ENCODE measurements around the gene SMIM22. TPM values are rescaled to one million over a fixed set of nuclear protein-coding genes. Genes with fewer than 3 reads are reported as not detected.
A peak's percentile ranks its signal among the peaks of the same experiment; 100 is the strongest.

SMIM22 gene
- total and polyA plus RNA-seq, 2 donors: 3.9 to 16.2 TPM

GRCh38 chr16:4766875-4767628, 28.1 kb upstream of the SMIM22 start, which contains the start of gene ZNF500:
Gene ZNF500, minus strand, starts transcription at chr16:4767162. Its CDS starts 1,184 bp downstream, at chr16:4765978.
- peaks cover 17 to 33% of the 10 kb centered on the region in 2 donors for H3K4me1 ChIP-seq (ENCODE audit: control insufficient read depth in 2 of 2, insufficient read depth in 2 of 2, low read length in 2 of 2)
- WGBS: 3% methylated on average over 72 of the region's 72 CpGs
- DNase-seq (ENCODE audit: low read depth in 6 of 9, low spot score in 9 of 9): peak; percentile 87 to 97 (median 94)
- H3K36me3 ChIP-seq (ENCODE audit: control insufficient read depth in 2 of 2, insufficient read depth in 2 of 2, low read length in 1 of 2): peaks cover 25 to 28% of the 10 kb centered on the region in 2 donors
- H3K9me3 ChIP-seq (ENCODE audit: control insufficient read depth in 2 of 2, insufficient read depth in 1 of 2, low read length in 1 of 2): no peaks in the 10 kb centered on the region
- peak within 1 kb of the TSS; percentile 87 to 98 for H3K4me3 ChIP-seq (ENCODE audit: low read length in 2 of 2)
- H3K27me3 ChIP-seq (ENCODE audit: control insufficient read depth in 2 of 2, insufficient read depth in 1 of 2, low read length in 1 of 2): no peaks in the 10 kb centered on the region
- peak within 1 kb of the TSS; percentile 55 to 91 for H3K27ac ChIP-seq (ENCODE audit: low read depth in 1 of 2, low read length in 1 of 2)

GRCh38 chr16:4767872-4768548, 27.2 kb upstream of the SMIM22 start:
- Histone ChIP-seq H3K9me3 (ENCODE audit: control insufficient read depth in 2 of 2, insufficient read depth in 1 of 2, low read length in 1 of 2) (no peaks in the 10 kb centered on the region), H3K27ac (ENCODE audit: low read depth in 1 of 2, low read length in 1 of 2) (peak overlapping the region; percentile 90 to 91), H3K36me3 (ENCODE audit: control insufficient read depth in 2 of 2, insufficient read depth in 2 of 2, low read length in 1 of 2) (peaks cover 18% of the 10 kb centered on the region in 2 donors), H3K4me3 (ENCODE audit: low read length in 2 of 2) (peak overlapping the region; percentile 71 to 74), H3K4me1 (ENCODE audit: control insufficient read depth in 2 of 2, insufficient read depth in 2 of 2, low read length in 2 of 2) (peaks cover 17 to 33% of the 10 kb centered on the region in 2 donors), H3K27me3 (ENCODE audit: control insufficient read depth in 2 of 2, insufficient read depth in 1 of 2, low read length in 1 of 2) (no peaks in the 10 kb centered on the region)
- no peak for DNase-seq (ENCODE audit: low read depth in 6 of 9, low spot score in 9 of 9)
- WGBS: 49% methylated on average over 17 of the region's 17 CpGs

- peak overlapping the region; percentile 90 to 91 for H3K27ac ChIP-seq (ENCODE audit: low read depth in 1 of 2, low read length in 1 of 2)
- peaks cover 17 to 33% of the 10 kb centered on the region in 2 donors for H3K4me1 ChIP-seq (ENCODE audit: control insufficient read depth in 2 of 2, insufficient read depth in 2 of 2, low read length in 2 of 2)
- H3K36me3 ChIP-seq (ENCODE audit: control insufficient read depth in 2 of 2, insufficient read depth in 2 of 2, low read length in 1 of 2): peaks cover 13% of the 10 kb centered on the region in 2 donors
- H3K9me3 ChIP-seq (ENCODE audit: control insufficient read depth in 2 of 2, insufficient read depth in 1 of 2, low read length in 1 of 2): no peaks in the 10 kb centered on the region
- WGBS: 11% methylated on average over 48 of the region's 48 CpGs
- no peaks in the 10 kb centered on the region for H3K27me3 ChIP-seq (ENCODE audit: control insufficient read depth in 2 of 2, insufficient read depth in 1 of 2, low read length in 1 of 2)
- peak overlapping the region; percentile 71 to 74 for H3K4me3 ChIP-seq (ENCODE audit: low read length in 2 of 2)
- peak; percentile 74 to 94 (median 86) for DNase-seq (ENCODE audit: low read depth in 6 of 9, low spot score in 9 of 9)
Measured at GRCh38 chr16:4768549-4769305, 26.4 kb upstream of the SMIM22 start.

GRCh38 chr16:4769306-4769638, 25.9 kb upstream of the SMIM22 start:
- WGBS: 90% methylated on average over 7 of the region's 7 CpGs
- no peak overlapping the region for H3K27ac ChIP-seq (ENCODE audit: low read depth in 1 of 2, low read length in 1 of 2)
- no peak for DNase-seq (ENCODE audit: low read depth in 6 of 9, low spot score in 9 of 9)

GRCh38 chr16:4771646-4772045, 23.5 kb upstream of the SMIM22 start:
- no peak overlapping the region for H3K4me3 ChIP-seq (ENCODE audit: low read length in 2 of 2)
- H3K36me3 ChIP-seq (ENCODE audit: control insufficient read depth in 2 of 2, insufficient read depth in 2 of 2, low read length in 1 of 2): no peaks in the 10 kb centered on the region
- H3K9me3 ChIP-seq (ENCODE audit: control insufficient read depth in 2 of 2, insufficient read depth in 1 of 2, low read length in 1 of 2): no peaks in the 10 kb centered on the region
- DNase-seq (ENCODE audit: low read depth in 6 of 9, low spot score in 9 of 9): no peak
- H3K27me3 ChIP-seq (ENCODE audit: control insufficient read depth in 2 of 2, insufficient read depth in 1 of 2, low read length in 1 of 2): no peaks in the 10 kb centered on the region
- H3K27ac ChIP-seq (ENCODE audit: low read depth in 1 of 2, low read length in 1 of 2): no peak overlapping the region
- H3K4me1 ChIP-seq (ENCODE audit: control insufficient read depth in 2 of 2, insufficient read depth in 2 of 2, low read length in 2 of 2): peaks cover 8 to 20% of the 10 kb centered on the region in 2 donors
- 91% methylated on average over 3 of the region's 3 CpGs for WGBS

More at GRCh38 chr16:4769306-4769638, 25.9 kb upstream of the SMIM22 start:
- no peak overlapping the region for H3K4me3 ChIP-seq (ENCODE audit: low read length in 2 of 2)
- H3K4me1 ChIP-seq (ENCODE audit: control insufficient read depth in 2 of 2, insufficient read depth in 2 of 2, low read length in 2 of 2): peaks cover 17 to 33% of the 10 kb centered on the region in 2 donors
- no peaks in the 10 kb centered on the region for H3K9me3 ChIP-seq (ENCODE audit: control insufficient read depth in 2 of 2, insufficient read depth in 1 of 2, low read length in 1 of 2)
- peaks cover 8 to 9% of the 10 kb centered on the region in 2 donors for H3K36me3 ChIP-seq (ENCODE audit: control insufficient read depth in 2 of 2, insufficient read depth in 2 of 2, low read length in 1 of 2)
- no peaks in the 10 kb centered on the region for H3K27me3 ChIP-seq (ENCODE audit: control insufficient read depth in 2 of 2, insufficient read depth in 1 of 2, low read length in 1 of 2)

- no peaks in the 10 kb centered on the region for H3K27me3 ChIP-seq (ENCODE audit: control insufficient read depth in 2 of 2, insufficient read depth in 1 of 2, low read length in 1 of 2)
- no peaks in the 10 kb centered on the region for H3K36me3 ChIP-seq (ENCODE audit: control insufficient read depth in 2 of 2, insufficient read depth in 2 of 2, low read length in 1 of 2)
- no peak for DNase-seq (ENCODE audit: low read depth in 6 of 9, low spot score in 9 of 9)
- 96% methylated on average over 5 of the region's 5 CpGs for WGBS
- peaks cover 6 to 17% of the 10 kb centered on the region in 2 donors for H3K4me1 ChIP-seq (ENCODE audit: control insufficient read depth in 2 of 2, insufficient read depth in 2 of 2, low read length in 2 of 2)
- H3K9me3 ChIP-seq (ENCODE audit: control insufficient read depth in 2 of 2, insufficient read depth in 1 of 2, low read length in 1 of 2): no peaks in the 10 kb centered on the region
- H3K4me3 ChIP-seq (ENCODE audit: low read length in 2 of 2): no peak overlapping the region
- H3K27ac ChIP-seq (ENCODE audit: low read depth in 1 of 2, low read length in 1 of 2): no peak overlapping the region
Measured at GRCh38 chr16:4772351-4772750, 22.8 kb upstream of the SMIM22 start.

GRCh38 chr16:4775005-4775404, 20.2 kb upstream of the SMIM22 start:
- H3K36me3 ChIP-seq (ENCODE audit: control insufficient read depth in 2 of 2, insufficient read depth in 2 of 2, low read length in 1 of 2): no peaks in the 10 kb centered on the region

GRCh38 chr16:4776141-4776705, 18.9 kb upstream of the SMIM22 start:
- DNase-seq (ENCODE audit: low read depth in 6 of 9, low spot score in 9 of 9): no peak
- 95% methylated on average over 2 of the region's 2 CpGs for WGBS
- Histone ChIP-seq H3K9me3 (ENCODE audit: control insufficient read depth in 2 of 2, insufficient read depth in 1 of 2, low read length in 1 of 2) (no peaks in the 10 kb centered on the region), H3K4me3 (ENCODE audit: low read length in 2 of 2) (no peak overlapping the region), H3K27me3 (ENCODE audit: control insufficient read depth in 2 of 2, insufficient read depth in 1 of 2, low read length in 1 of 2) (no peaks in the 10 kb centered on the region), H3K27ac (ENCODE audit: low read depth in 1 of 2, low read length in 1 of 2) (no peak overlapping the region), H3K4me1 (ENCODE audit: control insufficient read depth in 2 of 2, insufficient read depth in 2 of 2, low read length in 2 of 2) (no peaks in the 10 kb centered on the region), H3K36me3 (ENCODE audit: control insufficient read depth in 2 of 2, insufficient read depth in 2 of 2, low read length in 1 of 2) (no peaks in the 10 kb centered on the region)

More at GRCh38 chr16:4775005-4775404, 20.2 kb upstream of the SMIM22 start:
- H3K9me3 ChIP-seq (ENCODE audit: control insufficient read depth in 2 of 2, insufficient read depth in 1 of 2, low read length in 1 of 2): no peaks in the 10 kb centered on the region
- H3K27ac ChIP-seq (ENCODE audit: low read depth in 1 of 2, low read length in 1 of 2): no peak overlapping the region
- no peak for DNase-seq (ENCODE audit: low read depth in 6 of 9, low spot score in 9 of 9)
- no peaks in the 10 kb centered on the region for H3K27me3 ChIP-seq (ENCODE audit: control insufficient read depth in 2 of 2, insufficient read depth in 1 of 2, low read length in 1 of 2)
- H3K4me1 ChIP-seq (ENCODE audit: control insufficient read depth in 2 of 2, insufficient read depth in 2 of 2, low read length in 2 of 2): no peaks in the 10 kb centered on the region
- 98% methylated on average over 13 of the region's 13 CpGs for WGBS
- no peak overlapping the region for H3K4me3 ChIP-seq (ENCODE audit: low read length in 2 of 2)
